ENCODE measurements around the gene OARD1.

OARD1 gene

GRCh38 chr6:41065550-41066026 is 6.6 kb downstream of the OARD1 start:
- FAIRE-seq (no peak), DNase-seq (ENCODE audit: insufficient read length, low spot score) (no peak)
- TF ChIP-seq SPI1 (IDR thresholded peaks at IDR 0.05; ENCODE audit: low read depth, low read length) (no peak), POLR2A (IDR thresholded peaks at IDR 0.05; ENCODE audit: low read depth, low read length) (no peak), POLR2AphosphoS5 (IDR thresholded peaks at IDR 0.05; ENCODE audit: low read depth, low read length) (no peak), POU2F2 (IDR thresholded peaks at IDR 0.05; ENCODE audit: low read depth, low read length) (no peak), TAF1 (IDR thresholded peaks at IDR 0.05; ENCODE audit: low read depth, low read length) (no peak), PAX5 (IDR thresholded peaks at IDR 0.05; ENCODE audit: insufficient read depth, low read length, severe bottlenecking) (no peak)

- TF ChIP-seq POLR2AphosphoS5 (IDR thresholded peaks at IDR 0.05; ENCODE audit: low read depth, low read length), result no peak
- TF ChIP-seq TAF1 (IDR thresholded peaks at IDR 0.05; ENCODE audit: low read depth, low read length), result no peak
- DNase-seq (ENCODE audit: insufficient read length, low spot score), result no peak
- no peak for FAIRE-seq
Observed at GRCh38 chr6:41064841-41065240, 7.3 kb downstream of the OARD1 start.

DNA sequence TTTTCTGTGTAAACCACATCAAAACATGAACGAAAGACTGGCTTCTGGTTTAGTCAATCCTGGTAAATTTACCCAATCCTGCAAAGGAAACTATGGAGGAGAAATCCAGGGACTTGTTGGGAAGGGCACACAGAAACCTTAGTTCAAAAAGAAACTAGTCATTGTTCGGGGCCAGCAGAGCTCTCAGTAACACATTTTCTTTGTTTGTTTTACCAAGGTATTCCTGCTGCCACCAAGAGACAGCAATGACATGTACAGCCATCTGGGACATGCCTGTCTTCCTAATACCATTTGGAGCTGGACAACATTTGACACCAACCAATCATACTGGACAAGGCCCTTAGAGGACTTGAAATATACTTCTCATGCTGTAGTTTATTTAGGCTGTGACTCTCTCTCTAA is 8.3 kb downstream of the OARD1 start:
- DNase-seq (ENCODE audit: insufficient read length, low spot score) (no peak), FAIRE-seq (no peak)
- no peak for TF ChIP-seq POLR2AphosphoS5 (IDR thresholded peaks at IDR 0.05; ENCODE audit: low read depth, low read length)
- TF ChIP-seq SPI1 (IDR thresholded peaks at IDR 0.05; ENCODE audit: low read depth, low read length), result no peak
- no peak for TF ChIP-seq PAX5 (IDR thresholded peaks at IDR 0.05; ENCODE audit: insufficient read depth, low read length, severe bottlenecking)

GRCh38 chr6:41062056-41062455 is 10.1 kb downstream of the OARD1 start:
- FAIRE-seq, result no peak
- TF ChIP-seq TAF1 (IDR thresholded peaks at IDR 0.05; ENCODE audit: low read depth, low read length) (no peak), POU2F2 (IDR thresholded peaks at IDR 0.05; ENCODE audit: low read depth, low read length) (no peak), POLR2AphosphoS5 (IDR thresholded peaks at IDR 0.05; ENCODE audit: low read depth, low read length) (no peak), SPI1 (IDR thresholded peaks at IDR 0.05; ENCODE audit: low read depth, low read length) (no peak), POLR2A (IDR thresholded peaks at IDR 0.05; ENCODE audit: low read depth, low read length) (no peak), PAX5 (IDR thresholded peaks at IDR 0.05; ENCODE audit: insufficient read depth, low read length, severe bottlenecking) (no peak)
- DNase-seq (ENCODE audit: insufficient read length, low spot score), result no peak

- DNase-seq (ENCODE audit: insufficient read length, low spot score) (no peak), FAIRE-seq (no peak)
- no peak for TF ChIP-seq TAF1 (IDR thresholded peaks at IDR 0.05; ENCODE audit: low read depth, low read length)
- no peak for TF ChIP-seq SPI1 (IDR thresholded peaks at IDR 0.05; ENCODE audit: low read depth, low read length)
- TF ChIP-seq POLR2A (IDR thresholded peaks at IDR 0.05; ENCODE audit: low read depth, low read length), result no peak
Observed at GRCh38 chr6:41061196-41061726, 10.9 kb downstream of the OARD1 start.

GRCh38 chr6:41059556-41059955 is 12.6 kb downstream of the OARD1 start:
- no peak for FAIRE-seq
- no peak for DNase-seq (ENCODE audit: insufficient read length, low spot score)
- no peak for TF ChIP-seq POU2F2 (IDR thresholded peaks at IDR 0.05; ENCODE audit: low read depth, low read length)
- TF ChIP-seq PAX5 (IDR thresholded peaks at IDR 0.05; ENCODE audit: insufficient read depth, low read length, severe bottlenecking), result no peak
- no peak for TF ChIP-seq POLR2AphosphoS5 (IDR thresholded peaks at IDR 0.05; ENCODE audit: low read depth, low read length)
- no peak for TF ChIP-seq TAF1 (IDR thresholded peaks at IDR 0.05; ENCODE audit: low read depth, low read length)
- no peak for TF ChIP-seq POLR2A (IDR thresholded peaks at IDR 0.05; ENCODE audit: low read depth, low read length)
- TF ChIP-seq SPI1 (IDR thresholded peaks at IDR 0.05; ENCODE audit: low read depth, low read length), result no peak

DNA sequence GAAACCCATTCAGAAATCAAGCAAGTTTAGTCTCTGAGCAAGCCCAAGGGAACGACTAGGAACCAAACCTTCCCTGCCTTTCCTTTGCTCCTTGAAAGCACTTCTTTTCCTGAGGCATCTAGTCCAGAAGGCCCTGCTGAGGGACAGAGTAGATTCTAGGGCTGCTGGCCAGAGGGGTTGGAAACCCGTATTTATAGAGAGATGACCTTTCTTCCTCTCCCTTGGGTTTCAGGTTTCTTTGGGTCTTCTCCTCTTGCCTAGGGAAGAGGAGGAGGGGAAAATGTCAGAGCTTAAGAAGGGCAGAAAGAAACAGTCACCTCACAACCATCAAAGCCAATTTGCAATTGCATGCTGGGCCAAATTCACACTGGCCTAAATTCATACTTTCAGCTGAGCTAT is 13.4 kb downstream of the OARD1 start:
- DNase-seq (ENCODE audit: insufficient read length, low spot score) (no peak), FAIRE-seq (no peak)
- TF ChIP-seq SPI1 (IDR thresholded peaks at IDR 0.05; ENCODE audit: low read depth, low read length) (no peak), TAF1 (IDR thresholded peaks at IDR 0.05; ENCODE audit: low read depth, low read length) (no peak), POLR2AphosphoS5 (IDR thresholded peaks at IDR 0.05; ENCODE audit: low read depth, low read length) (no peak), POU2F2 (IDR thresholded peaks at IDR 0.05; ENCODE audit: low read depth, low read length) (no peak), POLR2A (IDR thresholded peaks at IDR 0.05; ENCODE audit: low read depth, low read length) (no peak), PAX5 (IDR thresholded peaks at IDR 0.05; ENCODE audit: insufficient read depth, low read length, severe bottlenecking) (no peak)

GRCh38 chr6:41056768-41057490 is 15.2 kb downstream of the OARD1 start:
- TF ChIP-seq POLR2AphosphoS5 (IDR thresholded peaks at IDR 0.05; ENCODE audit: low read depth, low read length) (no peak), PAX5 (IDR thresholded peaks at IDR 0.05; ENCODE audit: insufficient read depth, low read length, severe bottlenecking) (no peak)
- DNase-seq (ENCODE audit: insufficient read length, low spot score), result no peak
- FAIRE-seq, result no peak

DNA sequence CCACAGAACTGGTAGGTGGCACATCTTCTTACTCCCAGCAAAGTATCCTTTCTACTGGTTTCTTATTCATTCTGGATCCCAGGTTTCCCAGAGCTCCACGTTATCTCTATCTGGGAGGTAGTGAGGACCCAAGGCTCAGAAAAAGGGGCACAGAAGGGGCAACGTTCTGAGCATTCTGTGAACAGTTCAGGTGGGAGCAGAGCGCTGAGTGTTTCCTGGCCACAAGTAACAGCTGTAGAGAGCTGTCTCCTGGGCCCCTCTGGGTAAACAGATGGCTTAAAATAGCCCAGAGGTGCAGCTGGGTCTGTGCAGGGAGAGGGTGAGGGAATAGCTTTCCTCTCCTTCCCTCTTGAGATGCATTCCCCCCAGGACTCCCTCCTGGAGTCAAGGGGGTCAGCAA is 17.0 kb downstream of the OARD1 start:
- DNase-seq (ENCODE audit: insufficient read length, low spot score) (no peak), FAIRE-seq (no peak)
- no peak for TF ChIP-seq PAX5 (IDR thresholded peaks at IDR 0.05; ENCODE audit: insufficient read depth, low read length, severe bottlenecking)
- no peak for TF ChIP-seq POLR2A (IDR thresholded peaks at IDR 0.05; ENCODE audit: low read depth, low read length)
- TF ChIP-seq TAF1 (IDR thresholded peaks at IDR 0.05; ENCODE audit: low read depth, low read length), result no peak

GRCh38 chr6:41054511-41054910 is 17.6 kb downstream of the OARD1 start:
- no peak for DNase-seq (ENCODE audit: insufficient read length, low spot score)
- no peak for FAIRE-seq
- TF ChIP-seq POLR2AphosphoS5 (IDR thresholded peaks at IDR 0.05; ENCODE audit: low read depth, low read length), result no peak
- no peak for TF ChIP-seq POLR2A (IDR thresholded peaks at IDR 0.05; ENCODE audit: low read depth, low read length)
- TF ChIP-seq POU2F2 (IDR thresholded peaks at IDR 0.05; ENCODE audit: low read depth, low read length), result no peak
- no peak for TF ChIP-seq TAF1 (IDR thresholded peaks at IDR 0.05; ENCODE audit: low read depth, low read length)
- TF ChIP-seq SPI1 (IDR thresholded peaks at IDR 0.05; ENCODE audit: low read depth, low read length), result no peak
- no peak for TF ChIP-seq PAX5 (IDR thresholded peaks at IDR 0.05; ENCODE audit: insufficient read depth, low read length, severe bottlenecking)
